ENCODE data around the gene TBPL1. TPM values are rescaled to one million over a fixed set of nuclear protein-coding genes. Genes with fewer than 3 reads are reported as not detected.
A peak's percentile ranks its signal among the peaks of the same experiment; 100 is the strongest.

Gene TBPL1
- total and polyA plus RNA-seq, 2 of the 13 experiments (the other 11 are each of a cell fraction or from before 2014, with no cell fraction given) = 25.3 to 39.3 TPM

- ChIA-PET POLR2A (no interaction called here), CTCF (ENCODE audit: low intra/inter-chr PET ratio, low total read pairs) (no interaction called here)
- Histone ChIP-seq H2AFZ (ENCODE audit: low read length) (no peak overlapping the region), H4K20me1 (ENCODE audit: insufficient read depth, low read length) (no peaks in the 10 kb centered on the region), H3K36me3 (replicated peaks in 1 of 2; ENCODE audit: control insufficient read depth in 1 of 2, insufficient read depth in 2 of 2, low read length in 2 of 2) (no peaks in the 10 kb centered on the region), H3K4me2 (ENCODE audit: low read depth, low read length) (no peak overlapping the region), H3K27ac (ENCODE audit: extremely low read length, insufficient read depth, low read length) (no peak overlapping the region), H3K79me2 (ENCODE audit: insufficient read depth, low read length) (no peaks in the 10 kb centered on the region), H3K4me3 (replicated peaks in 1 of 3; ENCODE audit: insufficient read depth in 1 of 3, low read depth in 2 of 3, low read length in 3 of 3) (no peak overlapping the region), H3K27me3 (ENCODE audit: control insufficient read depth in 1 of 2, insufficient read depth in 2 of 2, low read length in 2 of 2) (no peaks in the 10 kb centered on the region; a peak in 1 of 5 replicates), H3K4me1 (ENCODE audit: insufficient read depth, low read length) (no peaks in the 10 kb centered on the region), H3K9me3 (ENCODE audit: low read length) (no peaks in the 10 kb centered on the region), H3K9ac (ENCODE audit: insufficient read depth, low read depth, low read length) (no peak overlapping the region)
- FAIRE-seq = peak; percentile 32
- intact Hi-C loops (cut with micrococcal nuclease; ENCODE audit: unreplicated experiment) = no loop called here
- DNase-seq (ENCODE audit: low spot score) = no peak
- in situ Hi-C loops (cut with HindIII; ENCODE audit: extremely low pct_ligation_motif_present, low pct_unique_long_range_greater_than_20kb) = no loop called here
- ATAC-seq = no peak
- BruUV-seq (replicated peaks) = no TSS peak
- 72% methylated on average over 6 of the region's 6 CpGs for WGBS (ENCODE audit: low lambda C conversion rate)
- TF ChIP-seq ZNF569 (CRISPR knock-in tag; IDR thresholded peaks at IDR 0.05; ENCODE audit: borderline replicate concordance) = no peak
- TF ChIP-seq TFE3 (CRISPR knock-in tag; IDR thresholded peaks at IDR 0.05) = no peak
- no peak for TF ChIP-seq ZNF251 (CRISPR knock-in tag; IDR thresholded peaks at IDR 0.05)
- no peak for TF ChIP-seq MTF2 (CRISPR knock-in tag; IDR thresholded peaks at IDR 0.05; ENCODE audit: borderline replicate concordance)
- no peak for TF ChIP-seq ZNF296 (CRISPR knock-in tag; conservative IDR thresholded peaks at IDR 0.05)
- TF ChIP-seq BCL6 (CRISPR knock-in tag; IDR thresholded peaks at IDR 0.05) = no peak
- TF ChIP-seq ZMYM3 (CRISPR knock-in tag; IDR thresholded peaks at IDR 0.05) = no peak
- TF ChIP-seq, protein P1, sequence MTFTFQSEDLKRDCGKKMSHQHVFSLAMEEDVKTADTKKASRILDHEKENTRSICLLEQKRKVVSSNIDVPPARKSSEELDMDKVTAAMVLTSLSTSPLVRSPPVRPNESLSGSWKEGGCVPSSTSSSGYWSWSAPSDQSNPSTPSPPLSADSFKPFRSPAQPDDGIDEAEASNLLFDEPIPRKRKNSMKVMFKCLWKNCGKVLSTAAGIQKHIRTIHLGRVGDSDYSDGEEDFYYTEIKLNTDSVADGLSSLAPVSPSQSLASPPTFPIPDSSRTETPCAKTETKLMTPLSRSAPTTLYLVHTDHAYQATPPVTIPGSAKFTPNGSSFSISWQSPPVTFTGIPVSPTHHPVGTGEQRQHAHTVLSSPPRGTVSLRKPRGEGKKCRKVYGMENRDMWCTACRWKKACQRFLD (CRISPR knock-in tag; IDR thresholded peaks at IDR 0.05; ENCODE audit: borderline replicate concordance) = no peak
- TF ChIP-seq, protein P2, sequence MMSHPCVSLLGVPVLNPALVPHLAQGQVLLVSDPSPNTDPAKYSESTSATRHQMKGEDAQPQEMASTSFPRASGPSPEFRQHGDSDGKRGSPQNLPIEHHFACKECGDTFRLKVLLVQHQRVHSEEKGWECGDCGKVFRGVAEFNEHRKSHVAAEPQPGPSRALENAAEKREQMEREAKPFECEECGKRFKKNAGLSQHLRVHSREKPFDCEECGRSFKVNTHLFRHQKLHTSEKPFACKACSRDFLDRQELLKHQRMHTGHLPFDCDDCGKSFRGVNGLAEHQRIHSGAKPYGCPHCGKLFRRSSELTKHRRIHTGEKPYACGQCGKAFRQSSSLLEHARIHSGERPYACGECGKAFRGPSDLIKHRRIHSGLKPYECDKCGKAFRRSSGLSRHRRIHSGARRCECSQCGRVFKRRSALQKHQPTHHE (CRISPR knock-in tag; IDR thresholded peaks at IDR 0.05; ENCODE audit: borderline replicate concordance) = no peak
- TF ChIP-seq ZNF629 (CRISPR knock-in tag; conservative IDR thresholded peaks at IDR 0.05) = no peak
Observed at GRCh38 chr6:133997267-133997666, 44.2 kb downstream of the TBPL1 start.
